Measurements from ENCODE around the gene PODNL1. TPM values are rescaled to one million over a fixed set of nuclear protein-coding genes. Genes with fewer than 3 reads are reported as not detected.

The PODNL1 gene
- not detected in 2 replicates for total RNA-seq (2014; rRNA removed; shearing (Covaris generic))
- not detected in 2 replicates for polyA plus RNA-seq (2014; cell fraction: nucleus; rRNA removed)

- DNase-seq (ENCODE audit: extremely low read depth, low read depth) = no peak
Measured at GRCh38 chr19:13938301-13939064, at the start of gene PODNL1. TSS of gene PODNL1 (minus strand) at chr19:13938417. CDS start at chr19:13938181, 236 bp downstream.

GRCh38 chr19:13987101-13987890, 49.1 kb upstream of the PODNL1 start:
- no peak for DNase-seq (ENCODE audit: extremely low read depth, low read depth)

GRCh38 chr19:13986348-13986904, 48.2 kb upstream of the PODNL1 start:
- DNase-seq (ENCODE audit: extremely low read depth, low read depth) = no peak

- no peak for DNase-seq (ENCODE audit: extremely low read depth, low read depth)
Measured at GRCh38 chr19:13985771-13986347, 47.6 kb upstream of the PODNL1 start.

GRCh38 chr19:13984875-13985741, 46.9 kb upstream of the PODNL1 start:
- no peak for DNase-seq (ENCODE audit: extremely low read depth, low read depth)

- no peak for DNase-seq (ENCODE audit: extremely low read depth, low read depth)
Measured at GRCh38 chr19:13984186-13984585, 46.0 kb upstream of the PODNL1 start.

GRCh38 chr19:13983213-13983889, 45.1 kb upstream of the PODNL1 start:
- no peak for DNase-seq (ENCODE audit: extremely low read depth, low read depth)

- no peak for DNase-seq (ENCODE audit: extremely low read depth, low read depth)
Measured at GRCh38 chr19:13982773-13983172, 44.6 kb upstream of the PODNL1 start.

- no peak for DNase-seq (ENCODE audit: extremely low read depth, low read depth)
Measured at GRCh38 chr19:13981988-13982501, 43.8 kb upstream of the PODNL1 start.

- no peak for DNase-seq (ENCODE audit: extremely low read depth, low read depth)
Measured at GRCh38 chr19:13981467-13981866, 43.2 kb upstream of the PODNL1 start.

- no peak for DNase-seq (ENCODE audit: extremely low read depth, low read depth)
Measured at GRCh38 chr19:13981021-13981420, 42.8 kb upstream of the PODNL1 start.

GRCh38 chr19:13980340-13980739, 42.1 kb upstream of the PODNL1 start:
- DNase-seq (ENCODE audit: extremely low read depth, low read depth) = no peak

- no peak for DNase-seq (ENCODE audit: extremely low read depth, low read depth)
Measured at GRCh38 chr19:13979686-13980085, 41.5 kb upstream of the PODNL1 start.

- no peak for DNase-seq (ENCODE audit: extremely low read depth, low read depth)
Measured at GRCh38 chr19:13979244-13979615, 41.0 kb upstream of the PODNL1 start.

- DNase-seq (ENCODE audit: extremely low read depth, low read depth) = no peak
Measured at GRCh38 chr19:13978351-13979243, 40.4 kb upstream of the PODNL1 start.

- DNase-seq (ENCODE audit: extremely low read depth, low read depth) = no peak
Measured at GRCh38 chr19:13977803-13978202, 39.6 kb upstream of the PODNL1 start.

- DNase-seq (ENCODE audit: extremely low read depth, low read depth) = no peak
Measured at GRCh38 chr19:13976446-13976845, 38.2 kb upstream of the PODNL1 start.

GRCh38 chr19:13975870-13976269, 37.7 kb upstream of the PODNL1 start:
- DNase-seq (ENCODE audit: extremely low read depth, low read depth) = no peak

All from NCI-H460 (cell line).